Measurements from ENCODE around the gene ARHGAP40.

ARHGAP40 gene

DNA sequence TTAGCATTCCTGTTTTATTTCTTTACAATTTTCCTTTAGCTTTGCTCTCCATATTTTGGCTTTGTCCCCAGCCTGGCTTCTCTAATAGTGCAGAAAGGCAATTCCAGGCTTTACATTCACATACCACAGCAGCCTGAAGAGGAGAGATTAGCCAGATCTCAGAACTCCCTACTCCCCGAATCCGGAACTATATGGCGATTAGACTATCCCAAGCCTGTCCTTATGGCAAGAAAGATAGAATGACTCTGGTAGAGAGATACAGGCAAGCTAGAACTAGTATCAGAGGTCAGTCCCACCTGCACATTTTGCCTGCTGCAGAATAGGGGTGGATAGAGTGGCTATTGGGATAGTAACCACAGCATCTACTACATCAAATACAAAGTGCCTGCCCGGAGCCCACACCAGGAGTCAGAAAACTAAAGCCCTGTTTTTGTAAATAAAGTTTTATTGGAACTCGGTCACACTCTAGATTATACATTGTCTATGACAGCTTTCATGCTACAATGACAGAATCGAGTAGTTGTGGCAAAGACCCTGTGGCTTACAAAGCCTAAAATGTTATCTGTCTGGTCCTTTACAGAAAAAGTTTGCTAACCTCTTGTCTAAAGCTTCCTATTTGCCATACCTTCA, 37.7 kb upstream of the ARHGAP40 start:
- TF ChIP-seq CTCF (IDR thresholded peaks at IDR 0.05; ENCODE audit: control insufficient read depth, extremely low read depth, insufficient read depth): no peak
- DNase-seq (ENCODE audit: low read depth): no peak
- no peak overlapping the region for H3K4me3 ChIP-seq (ENCODE audit: low read depth, low read length)

GRCh38 chr20:38564680-38565079, 36.9 kb upstream of the ARHGAP40 start:
- DNase-seq (ENCODE audit: low read depth): no peak
- no peak for TF ChIP-seq CTCF (IDR thresholded peaks at IDR 0.05; ENCODE audit: control insufficient read depth, extremely low read depth, insufficient read depth)
- H3K4me3 ChIP-seq (ENCODE audit: low read depth, low read length): no peak overlapping the region

- no peak overlapping the region for H3K4me3 ChIP-seq (ENCODE audit: low read depth, low read length)
- DNase-seq (ENCODE audit: low read depth): peak; percentile 52
- TF ChIP-seq CTCF (IDR thresholded peaks at IDR 0.05; ENCODE audit: control insufficient read depth, extremely low read depth, insufficient read depth): no peak
Measured at GRCh38 chr20:38566036-38566598, 35.5 kb upstream of the ARHGAP40 start.

- no peak overlapping the region for H3K4me3 ChIP-seq (ENCODE audit: low read depth, low read length)
- TF ChIP-seq CTCF (IDR thresholded peaks at IDR 0.05; ENCODE audit: control insufficient read depth, extremely low read depth, insufficient read depth): no peak
- no peak for DNase-seq (ENCODE audit: low read depth)
Measured at GRCh38 chr20:38569747-38570525, 31.7 kb upstream of the ARHGAP40 start.

GRCh38 chr20:38573413-38573812, 28.2 kb upstream of the ARHGAP40 start:
- no peak for DNase-seq (ENCODE audit: low read depth)
- TF ChIP-seq CTCF (IDR thresholded peaks at IDR 0.05; ENCODE audit: control insufficient read depth, extremely low read depth, insufficient read depth): no peak
- no peak overlapping the region for H3K4me3 ChIP-seq (ENCODE audit: low read depth, low read length)

GRCh38 chr20:38579219-38579910, 22.2 kb upstream of the ARHGAP40 start:
- no peak for TF ChIP-seq CTCF (IDR thresholded peaks at IDR 0.05; ENCODE audit: control insufficient read depth, extremely low read depth, insufficient read depth)
- DNase-seq (ENCODE audit: low read depth): no peak

More at GRCh38 chr20:38579219-38579910, 22.2 kb upstream of the ARHGAP40 start:
- no peak overlapping the region for H3K4me3 ChIP-seq (ENCODE audit: low read depth, low read length)
